Lung (tissue), 12 donors: ENCODE data around the gene LILRA5. TPM values are rescaled to one million over a fixed set of nuclear protein-coding genes. Genes with fewer than 3 reads are reported as not detected.

Experiments
- ATAC-seq: fragments of 200-7000 bp; cut with Tn5 transposase; one replicate; pipeline ENCODE4 v1.9.1; 2020; ENCODE audit warnings: moderate number of reproducible peaks; ENCODE audit not compliant: insufficient read depth, low FRiP score
- DNase-seq, 3 donors: peaks; one replicate each; pipeline ENCODE4 v3.0.0-alpha.2; 2013 to 2017
- H3K27ac ChIP-seq, 2 donors: one replicate each; pipeline ENCODE4 v1.5.1; 2013; ENCODE audit warnings: mild to moderate bottlenecking in 2 of 2, moderate library complexity in 2 of 2, control low read depth in 1 of 2, inconsistent platforms in 1 of 2, low read depth in 1 of 2, low read length in 1 of 2
- H3K27me3 ChIP-seq, 3 donors: one replicate each; pipeline ENCODE4 v1.5.1; 2013; ENCODE audit warnings: low read length in 2 of 3; ENCODE audit not compliant: control insufficient read depth in 3 of 3, insufficient read depth in 3 of 3
- H3K36me3 ChIP-seq, 4 donors: one replicate each; pipeline ENCODE4 v1.5.1; 2013; ENCODE audit warnings: low read length in 4 of 4, mild to moderate bottlenecking in 1 of 4, moderate library complexity in 1 of 4; ENCODE audit not compliant: control insufficient read depth in 4 of 4, insufficient read depth in 4 of 4
- H3K4me1 ChIP-seq, 5 donors: one replicate each; pipeline ENCODE4 v1.5.1; 2013; ENCODE audit warnings: low read length in 5 of 5, mild to moderate bottlenecking in 2 of 5, moderate library complexity in 1 of 5; ENCODE audit not compliant: control insufficient read depth in 5 of 5, insufficient read depth in 5 of 5
- H3K4me3 ChIP-seq: one replicate; pipeline ENCODE4 v1.5.1; 2013; ENCODE audit warnings: mild to moderate bottlenecking, control low read depth, moderate library complexity
- H3K9ac ChIP-seq, 2 donors: one replicate each; pipeline ENCODE4 v1.5.1; 2013; ENCODE audit warnings: low read length in 2 of 2, control low read depth in 1 of 2; ENCODE audit not compliant: insufficient read depth in 1 of 2
- H3K9me3 ChIP-seq, 4 donors: one replicate each; pipeline ENCODE4 v1.5.1; 2013; ENCODE audit warnings: low read length in 3 of 4, mild to moderate bottlenecking in 1 of 4, moderate library complexity in 1 of 4; ENCODE audit not compliant: control insufficient read depth in 4 of 4, insufficient read depth in 3 of 4
- CTCF ChIP-seq: IDR thresholded peaks from 2 replicates; pipeline ENCODE4 v1.5.1; 2012; ENCODE audit warnings: mild to moderate bottlenecking; ENCODE audit errors: control extremely low read depth, extremely low read depth
- WGBS, 2 donors: extraction: QIAGEN DNeasy Blood & Tissue Kit; methylation state at CpG; one replicate each; pipeline ENCODE4 v1.1.7; 2013; 5-methylcytosine and 5-hydroxymethylcytosine counted together
- polyA plus RNA-seq, 2 donors: library from polyadenylated mRNA; stranded (reverse); fragments of 200-250 nt; gene quantifications; one replicate each; pipeline ENCODE4 v1.2.1, GENCODE V29; 2013
- total RNA-seq, 2 donors: library from RNA; depleted of rRNA in 1 of 2; stranded (reverse); fragments of >200 nt in 1 of 2; gene quantifications; one replicate each; pipeline ENCODE4 v1.2.1, GENCODE V29; 2014 to 2021
- donor health status: control.
- donor health status: control.
- donor health status: Bipolar disorder and iron deficiency.
- donor health status: healthy.
- donor health status: DM: yes; HTN: yes; CAD: no.

LILRA5 gene
- total and polyA plus RNA-seq, 4 donors: 5.9 to 262 (median 26.2) TPM

GRCh38 chr19:54341295-54341694 lies 28.3 kb upstream of the LILRA5 start:
- H3K4me1 ChIP-seq: no peaks in the 10 kb centered on the region
- H3K4me3 ChIP-seq: no peak overlapping the region
- DNase-seq (no peak), ATAC-seq (no peak)
- no peak overlapping the region for H3K9ac ChIP-seq
- no peak for TF ChIP-seq CTCF
- no peaks in the 10 kb centered on the region for H3K36me3 ChIP-seq
- no peak overlapping the region for H3K27ac ChIP-seq
- WGBS, 2 donors: 77 to 79% methylated on average over 8 of the region's 8 CpGs
- H3K27me3 ChIP-seq: peaks cover 0 to 3% (median 0%) of the 10 kb centered on the region in 3 donors
- peaks cover 0 to 3% (median 0%) of the 10 kb centered on the region in 4 donors for H3K9me3 ChIP-seq

- ATAC-seq (no peak), DNase-seq (no peak)
- Histone ChIP-seq H3K4me3 (no peak overlapping the region), H3K27ac (no peak overlapping the region), H3K9me3 (peaks cover 0 to 3% (median 0%) of the 10 kb centered on the region in 4 donors), H3K36me3 (no peaks in the 10 kb centered on the region), H3K27me3 (peaks cover 0 to 6% (median 0%) of the 10 kb centered on the region in 3 donors), H3K9ac (no peak overlapping the region), H3K4me1 (no peaks in the 10 kb centered on the region)
- no peak for TF ChIP-seq CTCF
- 35 to 45% methylated on average over 9 of the region's 9 CpGs for WGBS, 2 donors
Measured at GRCh38 chr19:54339646-54340358, 26.8 kb upstream of the LILRA5 start.

- no peak overlapping the region for H3K4me3 ChIP-seq
Measured at GRCh38 chr19:54338521-54338920, 25.6 kb upstream of the LILRA5 start.

More at GRCh38 chr19:54338521-54338920, 25.6 kb upstream of the LILRA5 start:
- H3K9ac ChIP-seq: no peak overlapping the region
- H3K27ac ChIP-seq: no peak overlapping the region
- no peaks in the 10 kb centered on the region for H3K36me3 ChIP-seq
- peaks cover 0 to 3% (median 0%) of the 10 kb centered on the region in 4 donors for H3K9me3 ChIP-seq
- H3K4me1 ChIP-seq: no peaks in the 10 kb centered on the region
- peaks cover 0 to 6% (median 0%) of the 10 kb centered on the region in 3 donors for H3K27me3 ChIP-seq
- TF ChIP-seq CTCF: no peak
- ATAC-seq (no peak), DNase-seq (no peak)
- 81 to 84% methylated on average over 6 of the region's 6 CpGs for WGBS, 2 donors
